ENCODE data around the gene CDC7.

- TF ChIP-seq CTCF (optimal IDR thresholded peaks at IDR 0.05 in 1 of 3, IDR thresholded peaks at IDR 0.05 in 1 of 3, conservative IDR thresholded peaks at IDR 0.05 in 1 of 3; ENCODE audit: extremely low read depth in 1 of 3, insufficient read depth in 2 of 3, low read length in 3 of 3): peak; percentile 51 to 71 (median 66)
- TF ChIP-seq EZH2 (IDR thresholded peaks at IDR 0.05; ENCODE audit: low read length): no peak
Measured at GRCh38 chr1:91529856-91530255, 29.2 kb downstream of the CDC7 start.
